ENCODE data around the gene RASSF1. TPM values are rescaled to one million over a fixed set of nuclear protein-coding genes. Genes with fewer than 3 reads are reported as not detected.

The RASSF1 gene
- total and polyA plus RNA-seq, 2 of the 8 experiments (the other 6 are each of a cell fraction or from before 2014, with no cell fraction given): 10.3 to 15.7 TPM

GRCh38 chr3:50385754-50386153 is 45.1 kb upstream of the RASSF1 start:
- no peak overlapping the region for H3K4me3 ChIP-seq (ENCODE audit: extremely low read depth in 1 of 4, insufficient read depth in 2 of 4, low read depth in 3 of 4, low read length in 4 of 4)
- no peak overlapping the region for H3K14ac ChIP-seq (ENCODE audit: insufficient read length)
- H2BK15ac ChIP-seq (ENCODE audit: low read length): no peak overlapping the region
- no peak for TF ChIP-seq SIX5 (IDR thresholded peaks at IDR 0.05; ENCODE audit: low read depth, low read length)
- no peak for TF ChIP-seq GABPA (IDR thresholded peaks at IDR 0.05; ENCODE audit: borderline replicate concordance, insufficient read depth, low read length)
- TF ChIP-seq POU5F1 (IDR thresholded peaks at IDR 0.05; ENCODE audit: low read depth, low read length): no peak
- TF ChIP-seq ZNF274 (IDR thresholded peaks at IDR 0.05; ENCODE audit: borderline replicate concordance, extremely low read depth, low read length): no peak
- H3K23ac ChIP-seq (ENCODE audit: insufficient read length): no peak overlapping the region
- H3K9me3 ChIP-seq (ENCODE audit: insufficient read depth in 2 of 2, low read depth in 1 of 2, low read length in 1 of 2): no peaks in the 10 kb centered on the region
- no peak overlapping the region for H3K4ac ChIP-seq (replicated peaks; ENCODE audit: insufficient read length, low read depth, low read length)
- peaks cover 0 to 2% (median under 1%) of the 10 kb centered on the region in 4 experiments; a peak in 3 of 7 replicates for H3K4me1 ChIP-seq (replicated peaks in 1 of 4; ENCODE audit: control insufficient read depth in 3 of 4, insufficient read depth in 4 of 4, low read length in 3 of 4)
- H3K27me3 ChIP-seq (replicated peaks in 1 of 4; ENCODE audit: control insufficient read depth in 3 of 4, extremely low read depth in 1 of 4, insufficient read depth in 3 of 4, low read length in 3 of 4): peaks cover 0 to 3% (median 0%) of the 10 kb centered on the region in 4 experiments; a peak in 1 of 7 replicates
- no peak overlapping the region for H2BK20ac ChIP-seq (ENCODE audit: low read length)
- no peak overlapping the region for H2BK120ac ChIP-seq (replicated peaks; ENCODE audit: low read depth, low read length)
- no peaks in the 10 kb centered on the region for H3K79me2 ChIP-seq (ENCODE audit: control insufficient read depth in 1 of 2, insufficient read depth in 2 of 2, low read length in 2 of 2)
- FAIRE-seq (no peak), DNase-seq (ENCODE audit: low read depth in 1 of 2, low spot score in 2 of 2) (no peak)
- H3K9ac ChIP-seq (replicated peaks in 1 of 4; ENCODE audit: extremely low read depth in 1 of 4, low read depth in 3 of 4, low read length in 3 of 4): no peak overlapping the region
- CTCF ChIA-PET (ENCODE audit: partially characterized antibody): interaction anchor here (0.9 to 9.3 kb wide), 11 partner anchors 8 to 163 kb away, joined by 3 to 136 read pairs (median 4); partner anchors contain the start of genes CYB561D2, NPRL2 and ZMYND10
- H3K23me2 ChIP-seq (ENCODE audit: low read depth, low read length): no peaks in the 10 kb centered on the region
- 90% methylated on average over 13 of the region's 13 CpGs; no CpG with 5 or more reads in 1 of the 2 experiments for WGBS, 2 experiments (ENCODE audit: extremely low coverage in 1 of 2, insufficient coverage in 1 of 2, insufficient read length in 1 of 2, insufficient replicate concordance in 2 of 2, low coverage in 1 of 2, low lambda C conversion rate in 2 of 2, missing lambda C conversion rate in 1 of 2)
- no peak overlapping the region for H3K56ac ChIP-seq (replicated peaks; ENCODE audit: insufficient read length, low read depth, low read length)
- H2AFZ ChIP-seq (ENCODE audit: low read length): no peak overlapping the region
- H3K79me1 ChIP-seq (ENCODE audit: low read depth, low read length): no peaks in the 10 kb centered on the region
- no peak overlapping the region for H4K5ac ChIP-seq (ENCODE audit: insufficient read length, low read depth, low read length)
- no peak overlapping the region for H4K91ac ChIP-seq (replicated peaks; ENCODE audit: insufficient read length, low read length)
- no peak overlapping the region for H2AK5ac ChIP-seq (ENCODE audit: low read depth, low read length)
- no peaks in the 10 kb centered on the region for H3K36me3 ChIP-seq (ENCODE audit: control insufficient read depth in 2 of 4, insufficient read depth in 4 of 4, low read length in 3 of 4)
- no peak overlapping the region for H2BK5ac ChIP-seq (ENCODE audit: low read depth, low read length)
- POLR2A ChIA-PET (ENCODE audit: partially characterized antibody): interaction anchor here (1.9 kb wide), 1 partner anchor 10 kb away, joined by 5 read pairs; no protein-coding TSS in a partner anchor
- no peak overlapping the region for H2BK12ac ChIP-seq (ENCODE audit: low read depth, low read length)
- no peak overlapping the region for H3K4me2 ChIP-seq (ENCODE audit: insufficient read depth in 1 of 2, low read depth in 2 of 2, low read length in 2 of 2)
- H3K27ac ChIP-seq (ENCODE audit: low read depth, low read length): no peak overlapping the region
- no peak overlapping the region for H3K18ac ChIP-seq (ENCODE audit: extremely low read depth, low read length)
- peaks cover 2 to 3% of the 10 kb centered on the region in 2 experiments for H4K20me1 ChIP-seq (replicated peaks in 1 of 2; ENCODE audit: control insufficient read depth in 1 of 2, insufficient read depth in 2 of 2, low read length in 2 of 2)
- H4K8ac ChIP-seq (ENCODE audit: extremely low read depth, insufficient read depth, low read length): no peak overlapping the region

Data from H1 (cell line).